Measurements from ENCODE around the gene SORCS3.

Gene SORCS3

DNA sequence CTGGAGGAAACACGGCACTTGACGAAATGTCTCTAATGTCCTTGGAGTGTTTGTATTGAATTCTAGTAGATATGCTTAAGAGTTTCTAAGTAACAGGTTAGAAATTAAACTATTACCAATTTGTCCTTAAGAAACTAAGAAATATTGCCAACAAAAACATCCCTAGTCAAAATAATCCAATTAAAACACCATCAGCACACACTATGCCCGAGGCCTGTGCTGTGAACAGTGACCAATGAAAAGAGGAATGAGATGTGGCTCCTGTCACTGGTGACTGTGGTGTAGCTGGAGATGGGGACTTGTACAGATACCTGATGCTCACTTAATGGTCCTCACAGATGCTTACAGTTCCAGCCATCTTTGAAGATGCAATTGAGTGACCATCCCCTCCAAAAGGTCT, 651.1 kb downstream of the SORCS3 start:
- no peak overlapping the region for H3K9ac ChIP-seq
- H3K9me3 ChIP-seq = no peaks in the 10 kb centered on the region
- H3K27ac ChIP-seq = no peak overlapping the region
- no peaks in the 10 kb centered on the region for H4K20me1 ChIP-seq
- H3K4me2 ChIP-seq = no peak overlapping the region
- no peak for TF ChIP-seq Cebpa-rat (IDR thresholded peaks at IDR 0.05)
- no peak overlapping the region for H3K4me3 ChIP-seq
- no peaks in the 10 kb centered on the region for H3K36me3 ChIP-seq
- H3K4me1 ChIP-seq = no peaks in the 10 kb centered on the region
- no peaks in the 10 kb centered on the region for H3K27me3 ChIP-seq
